ENCODE results near the gene HEATR5A. TPM values are rescaled to one million over a fixed set of nuclear protein-coding genes. Genes with fewer than 3 reads are reported as not detected.
"Not testable (repeated sequence)": the region's sequence is repeated elsewhere in the genome, so short reads cannot be mapped to it uniquely, and the experiment has no call there.

HEATR5A gene
- total RNA-seq, 1 donor from 2014 or later = 56.2 TPM

GRCh38 chr14:31323419-31323818 lies 96.9 kb downstream of the HEATR5A start:
- Mint-ChIP-seq H3K36me3 (ENCODE audit: unreplicated experiment) (peaks cover 28% of the 10 kb centered on the region), H3K4me1 (ENCODE audit: unreplicated experiment) (no peaks in the 10 kb centered on the region), H3K27me3 (ENCODE audit: unreplicated experiment) (no peaks in the 10 kb centered on the region), H3K4me3 (ENCODE audit: unreplicated experiment) (no peak overlapping the region), H3K27ac (ENCODE audit: unreplicated experiment) (no peak overlapping the region), H3K9me3 (ENCODE audit: unreplicated experiment) (no peaks in the 10 kb centered on the region)
- no peak for TF ChIP-seq CTCF (IDR thresholded peaks at IDR 0.05)
- DNase-seq (ENCODE audit: extremely low spot score, unreplicated experiment) = no peak

GRCh38 chr14:31320922-31321766 lies 99.2 kb downstream of the HEATR5A start:
- no peak for DNase-seq (ENCODE audit: extremely low spot score, unreplicated experiment)
- Mint-ChIP-seq H3K36me3 (ENCODE audit: unreplicated experiment) (peaks cover 34% of the 10 kb centered on the region), H3K27me3 (ENCODE audit: unreplicated experiment) (no peaks in the 10 kb centered on the region), H3K4me3 (ENCODE audit: unreplicated experiment) (no peak overlapping the region), H3K9me3 (ENCODE audit: unreplicated experiment) (no peaks in the 10 kb centered on the region), H3K27ac (ENCODE audit: unreplicated experiment) (no peak overlapping the region), H3K4me1 (ENCODE audit: unreplicated experiment) (no peaks in the 10 kb centered on the region)
- TF ChIP-seq CTCF (IDR thresholded peaks at IDR 0.05) = no peak

- Mint-ChIP-seq H3K36me3 (ENCODE audit: unreplicated experiment) (peaks cover 34% of the 10 kb centered on the region), H3K27ac (ENCODE audit: unreplicated experiment) (no peak overlapping the region), H3K4me3 (ENCODE audit: unreplicated experiment) (no peak overlapping the region), H3K9me3 (ENCODE audit: unreplicated experiment) (no peaks in the 10 kb centered on the region), H3K4me1 (ENCODE audit: unreplicated experiment) (no peaks in the 10 kb centered on the region), H3K27me3 (ENCODE audit: unreplicated experiment) (no peaks in the 10 kb centered on the region)
- TF ChIP-seq CTCF (IDR thresholded peaks at IDR 0.05) = no peak
- DNase-seq (ENCODE audit: extremely low spot score, unreplicated experiment) = no peak
Observed at GRCh38 chr14:31320216-31320615, 100.1 kb downstream of the HEATR5A start.

GRCh38 chr14:31319701-31320100 lies 100.6 kb downstream of the HEATR5A start:
- Mint-ChIP-seq H3K9me3 (ENCODE audit: unreplicated experiment) (no peaks in the 10 kb centered on the region), H3K36me3 (ENCODE audit: unreplicated experiment) (peaks cover 37% of the 10 kb centered on the region), H3K4me1 (ENCODE audit: unreplicated experiment) (no peaks in the 10 kb centered on the region), H3K27ac (ENCODE audit: unreplicated experiment) (no peak overlapping the region), H3K4me3 (ENCODE audit: unreplicated experiment) (no peak overlapping the region), H3K27me3 (ENCODE audit: unreplicated experiment) (no peaks in the 10 kb centered on the region)
- DNase-seq (ENCODE audit: extremely low spot score, unreplicated experiment) = no peak
- TF ChIP-seq CTCF (IDR thresholded peaks at IDR 0.05) = no peak

GRCh38 chr14:31312934-31313333 lies 107.4 kb downstream of the HEATR5A start:
- DNase-seq (ENCODE audit: extremely low spot score, unreplicated experiment) = no peak
- Mint-ChIP-seq H3K36me3 (ENCODE audit: unreplicated experiment) (peaks cover 40% of the 10 kb centered on the region), H3K4me3 (ENCODE audit: unreplicated experiment) (no peak overlapping the region), H3K9me3 (ENCODE audit: unreplicated experiment) (no peaks in the 10 kb centered on the region), H3K4me1 (ENCODE audit: unreplicated experiment) (no peaks in the 10 kb centered on the region), H3K27ac (ENCODE audit: unreplicated experiment) (no peak overlapping the region), H3K27me3 (ENCODE audit: unreplicated experiment) (no peaks in the 10 kb centered on the region)
- no peak for TF ChIP-seq CTCF (IDR thresholded peaks at IDR 0.05)

- not testable (repeated sequence) for H3K27me3 Mint-ChIP-seq (ENCODE audit: unreplicated experiment); H3K9me3 Mint-ChIP-seq (ENCODE audit: unreplicated experiment); H3K4me3 Mint-ChIP-seq (ENCODE audit: unreplicated experiment); DNase-seq (ENCODE audit: extremely low spot score, unreplicated experiment); H3K27ac Mint-ChIP-seq (ENCODE audit: unreplicated experiment); H3K4me1 Mint-ChIP-seq (ENCODE audit: unreplicated experiment)
- H3K36me3 Mint-ChIP-seq (ENCODE audit: unreplicated experiment) = peaks cover 41% of the 10 kb centered on the region
Observed at GRCh38 chr14:31312370-31312769, 108.0 kb downstream of the HEATR5A start.

All from osteocyte (in vitro differentiated cells).